SIG-M5 (cell line): Measurements from ENCODE around the gene ZBTB47.

Experiments
- DNase-seq: peaks from one replicate; lab custom pipeline; 2025; lab: John Stamatoyannopoulos, UW

ZBTB47 gene

GRCh38 chr3:42665050-42665878 lies 11.8 kb downstream of the ZBTB47 start:
- no peak for DNase-seq

- DNase-seq, result no peak
Observed at GRCh38 chr3:42666022-42666421, 12.5 kb downstream of the ZBTB47 start.

GRCh38 chr3:42666577-42666998 lies 13.1 kb downstream of the ZBTB47 start:
- no peak for DNase-seq

GRCh38 chr3:42667096-42667522 lies 13.6 kb downstream of the ZBTB47 start:
- DNase-seq, result no peak

- DNase-seq, result no peak
Observed at GRCh38 chr3:42667523-42668412, 14.3 kb downstream of the ZBTB47 start.

- no peak for DNase-seq
Observed at GRCh38 chr3:42668413-42668760, 14.9 kb downstream of the ZBTB47 start.

GRCh38 chr3:42668793-42669217 lies 15.3 kb downstream of the ZBTB47 start:
- DNase-seq, result no peak

GRCh38 chr3:42670051-42670576 lies 16.6 kb downstream of the ZBTB47 start:
- DNase-seq, result no peak

- DNase-seq, result no peak
Observed at GRCh38 chr3:42670670-42671069, 17.2 kb downstream of the ZBTB47 start.

- no peak for DNase-seq
Observed at GRCh38 chr3:42672515-42672914, 19.0 kb downstream of the ZBTB47 start.

- no peak for DNase-seq
Observed at GRCh38 chr3:42673082-42673481, 19.6 kb downstream of the ZBTB47 start.

- DNase-seq, result no peak
Observed at GRCh38 chr3:42674146-42674545, 20.6 kb downstream of the ZBTB47 start.

GRCh38 chr3:42675909-42676308 lies 22.4 kb downstream of the ZBTB47 start:
- no peak for DNase-seq

GRCh38 chr3:42678447-42678846 lies 24.9 kb downstream of the ZBTB47 start:
- no peak for DNase-seq

GRCh38 chr3:42680271-42680670 lies 26.8 kb downstream of the ZBTB47 start:
- no peak for DNase-seq

GRCh38 chr3:42680806-42681205 lies 27.3 kb downstream of the ZBTB47 start:
- no peak for DNase-seq

GRCh38 chr3:42681361-42682038 lies 28.0 kb downstream of the ZBTB47 start:
- DNase-seq, result no peak

- no peak for DNase-seq
Observed at GRCh38 chr3:42682301-42683070, 29.0 kb downstream of the ZBTB47 start.

GRCh38 chr3:42683875-42684598 lies 30.5 kb downstream of the ZBTB47 start:
- peak; percentile 80 for DNase-seq

GRCh38 chr3:42684632-42685362 lies 31.3 kb downstream of the ZBTB47 start:
- no peak for DNase-seq
